CD4-positive, alpha-beta T cell (primary cell): ENCODE data around the gene THRB. TPM values are rescaled to one million over a fixed set of nuclear protein-coding genes. Genes with fewer than 3 reads are reported as not detected.

ENCODE experiments used
- ATAC-seq: fragments of 200-7000 bp; cut with Tn5 transposase; one replicate; pipeline ENCODE4 v1.10.0; 2022; ENCODE audit warnings: mild to moderate bottlenecking; ENCODE audit not compliant: poor library complexity
- CTCF ChIA-PET: fragments of 350-600 bp; sonication (Branson Sonifier 250); formaldehyde crosslinking; loops from one replicate; lab custom pipeline; 2021; ENCODE audit warnings: antibody characterized with exemption, inconsistent platforms; lab: Charles Lee
- POLR2A ChIA-PET: fragments of 350-600 bp; sonication (Branson Sonifier 250); formaldehyde crosslinking; loops from one replicate; lab custom pipeline; 2021; ENCODE audit warnings: antibody characterized with exemption, inconsistent platforms; lab: Charles Lee
- DNase-seq, 14 experiments: peaks; one replicate each; pipeline ENCODE4 v3.0.0-alpha.2; 2013 to 2020; ENCODE audit warnings: mixed read lengths in 2 of 14
- H3K27ac ChIP-seq, 2 donors: one replicate each; pipeline versions ENCODE4 v1.5.1 to v1.7.0; 2013; ENCODE audit warnings: low read length in 2 of 2, low read depth in 1 of 2, mild to moderate bottlenecking in 1 of 2
- H3K27me3 ChIP-seq, 2 experiments: 1 replicate in 1 of 2; 2 replicates in 1 of 2; pipeline versions ENCODE4 v1.6.1 to v1.7.0; 2013; ENCODE audit warnings: low read length in 2 of 2, control low read depth in 1 of 2, mild to moderate bottlenecking in 1 of 2, moderate library complexity in 1 of 2; ENCODE audit not compliant: insufficient read depth in 2 of 2, control insufficient read depth in 1 of 2
- H3K36me3 ChIP-seq: one replicate; pipeline ENCODE4 v1.6.1; 2013; ENCODE audit warnings: low read length, control low read depth; ENCODE audit not compliant: insufficient read depth
- H3K4me1 ChIP-seq: one replicate; pipeline ENCODE4 v1.6.1; 2013; ENCODE audit warnings: low read length, control low read depth; ENCODE audit not compliant: insufficient read depth
- H3K4me3 ChIP-seq: one replicate; pipeline ENCODE4 v1.5.1; 2013; ENCODE audit warnings: mild to moderate bottlenecking, low read length, moderate library complexity
- H3K9me3 ChIP-seq, 2 experiments: 1 replicate in 1 of 2; 2 replicates in 1 of 2; pipeline versions ENCODE4 v1.6.1 to v1.7.0; 2013; ENCODE audit warnings: low read length in 2 of 2, mild to moderate bottlenecking in 2 of 2, control low read depth in 1 of 2, moderate library complexity in 1 of 2; ENCODE audit not compliant: control insufficient read depth in 1 of 2, insufficient read depth in 1 of 2
- H3K27ac Mint-ChIP-seq: one replicate; pipeline ENCODE4 v1.8.0; 2020; ENCODE audit warnings: mixed read lengths
- H3K27me3 Mint-ChIP-seq: one replicate; pipeline ENCODE4 v1.8.0; 2021; ENCODE audit warnings: mixed read lengths
- H3K36me3 Mint-ChIP-seq: one replicate; pipeline ENCODE4 v1.8.0; 2021; ENCODE audit warnings: low read depth, mixed read lengths
- H3K4me1 Mint-ChIP-seq: one replicate; pipeline ENCODE4 v1.8.0; 2021; ENCODE audit warnings: low read depth, mixed read lengths
- H3K4me3 Mint-ChIP-seq: one replicate; pipeline ENCODE4 v1.8.0; 2020; ENCODE audit warnings: mild to moderate bottlenecking, mixed read lengths
- H3K9me3 Mint-ChIP-seq: one replicate; pipeline ENCODE4 v1.8.0; 2020; ENCODE audit warnings: mixed read lengths
- intact Hi-C, 2 experiments: fragments of 100-400 bp; cut with DNase I in 1 of 2; cut with micrococcal nuclease in 1 of 2; formaldehyde crosslinking; loops; one replicate each; pipeline versions ENCODE4 v1.15.1 to v1.9.0; 2023 to 2025; cut with DNase I, micrococcal nuclease
- total RNA-seq, 174 experiments: library from RNA in 2 of 174; stranded (reverse) in 2 of 174; gene quantifications; one replicate each; pipeline ENCODE4 v1.2.3 and lab custom pipeline; 2021 to 2026
- TF ChIP-seq, protein P1 (sequence below): fragments of 200-600 bp; IDR thresholded peaks from one replicate; pipeline ENCODE4 v1.8.0; 2022; ENCODE audit warnings: antibody characterized with exemption, mild to moderate bottlenecking

Gene THRB
- total RNA-seq, 2 experiments from 2014 or later: not detected

DNA sequence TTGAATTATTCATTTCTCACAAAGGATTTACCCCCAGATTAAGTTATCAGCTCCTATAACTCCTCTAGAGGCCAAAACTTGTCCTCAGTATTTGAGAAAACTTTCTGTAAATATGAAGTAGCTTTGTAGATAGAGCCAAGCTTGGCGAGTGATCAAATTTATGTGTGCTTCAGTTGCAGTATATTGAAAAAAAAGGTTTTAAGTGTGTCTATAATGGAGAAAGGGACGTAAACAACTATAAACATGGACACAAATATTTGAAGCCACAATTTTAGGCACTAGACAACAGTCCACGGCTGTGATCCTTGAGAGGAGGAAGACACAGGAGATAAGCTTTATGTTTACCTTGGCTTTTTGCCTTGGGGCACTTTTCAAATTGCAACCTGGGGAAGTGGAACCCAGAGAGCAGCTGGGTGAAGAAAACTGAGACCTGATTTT, 118.7 kb downstream of the THRB start:
- no peak overlapping the region for H3K27ac Mint-ChIP-seq
- no peak for ATAC-seq
- Histone ChIP-seq H3K9me3 (peaks cover 0 to 3% of the 10 kb centered on the region in 2 experiments), H3K27ac (no peak overlapping the region), H3K36me3 (no peaks in the 10 kb centered on the region), H3K27me3 (no peaks in the 10 kb centered on the region), H3K4me1 (no peaks in the 10 kb centered on the region), H3K4me3 (no peak overlapping the region)
- no peaks in the 10 kb centered on the region for H3K4me1 Mint-ChIP-seq
- TF ChIP-seq, protein P1, sequence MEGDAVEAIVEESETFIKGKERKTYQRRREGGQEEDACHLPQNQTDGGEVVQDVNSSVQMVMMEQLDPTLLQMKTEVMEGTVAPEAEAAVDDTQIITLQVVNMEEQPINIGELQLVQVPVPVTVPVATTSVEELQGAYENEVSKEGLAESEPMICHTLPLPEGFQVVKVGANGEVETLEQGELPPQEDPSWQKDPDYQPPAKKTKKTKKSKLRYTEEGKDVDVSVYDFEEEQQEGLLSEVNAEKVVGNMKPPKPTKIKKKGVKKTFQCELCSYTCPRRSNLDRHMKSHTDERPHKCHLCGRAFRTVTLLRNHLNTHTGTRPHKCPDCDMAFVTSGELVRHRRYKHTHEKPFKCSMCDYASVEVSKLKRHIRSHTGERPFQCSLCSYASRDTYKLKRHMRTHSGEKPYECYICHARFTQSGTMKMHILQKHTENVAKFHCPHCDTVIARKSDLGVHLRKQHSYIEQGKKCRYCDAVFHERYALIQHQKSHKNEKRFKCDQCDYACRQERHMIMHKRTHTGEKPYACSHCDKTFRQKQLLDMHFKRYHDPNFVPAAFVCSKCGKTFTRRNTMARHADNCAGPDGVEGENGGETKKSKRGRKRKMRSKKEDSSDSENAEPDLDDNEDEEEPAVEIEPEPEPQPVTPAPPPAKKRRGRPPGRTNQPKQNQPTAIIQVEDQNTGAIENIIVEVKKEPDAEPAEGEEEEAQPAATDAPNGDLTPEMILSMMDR: no peak
- POLR2A ChIA-PET: no interaction called here
- H3K27me3 Mint-ChIP-seq: peaks cover 11% of the 10 kb centered on the region
- H3K9me3 Mint-ChIP-seq: no peaks in the 10 kb centered on the region
- no peaks in the 10 kb centered on the region for H3K36me3 Mint-ChIP-seq
- intact Hi-C loops: no loop called here
- DNase-seq: no peak
- CTCF ChIA-PET: no interaction called here
- no peak overlapping the region for H3K4me3 Mint-ChIP-seq

DNA sequence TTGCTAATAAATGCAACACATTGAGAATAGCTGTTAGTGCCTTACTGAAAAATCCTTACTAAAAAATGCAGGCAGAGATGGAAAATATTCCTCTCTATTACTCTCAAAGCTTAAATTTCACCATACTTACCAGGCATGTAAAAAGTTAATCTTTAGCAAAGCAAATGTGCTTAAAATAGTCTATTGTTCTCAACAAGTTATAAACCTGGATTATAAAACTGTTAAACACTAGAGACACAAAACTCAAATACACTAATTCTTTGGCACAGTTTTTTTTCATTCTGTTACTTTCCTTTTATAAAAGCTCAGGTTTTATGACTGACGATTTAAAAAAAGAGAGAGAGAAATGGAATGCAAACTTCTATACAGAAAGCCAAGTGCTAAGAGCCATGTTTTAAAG, 119.8 kb downstream of the THRB start:
- H3K9me3 Mint-ChIP-seq: no peaks in the 10 kb centered on the region
- TF ChIP-seq, protein P1: no peak
- no peaks in the 10 kb centered on the region for H3K36me3 Mint-ChIP-seq
- intact Hi-C loops: no loop called here
- H3K27me3 Mint-ChIP-seq: peaks cover 3% of the 10 kb centered on the region
- Histone ChIP-seq H3K27me3 (no peaks in the 10 kb centered on the region), H3K36me3 (no peaks in the 10 kb centered on the region), H3K9me3 (no peaks in the 10 kb centered on the region), H3K4me3 (no peak overlapping the region), H3K27ac (no peak overlapping the region), H3K4me1 (no peaks in the 10 kb centered on the region)
- H3K4me3 Mint-ChIP-seq: no peak overlapping the region
- ATAC-seq (no peak), DNase-seq (no peak)
- no peak overlapping the region for H3K27ac Mint-ChIP-seq
- ChIA-PET POLR2A (no interaction called here), CTCF (no interaction called here)
- H3K4me1 Mint-ChIP-seq: no peaks in the 10 kb centered on the region

DNA sequence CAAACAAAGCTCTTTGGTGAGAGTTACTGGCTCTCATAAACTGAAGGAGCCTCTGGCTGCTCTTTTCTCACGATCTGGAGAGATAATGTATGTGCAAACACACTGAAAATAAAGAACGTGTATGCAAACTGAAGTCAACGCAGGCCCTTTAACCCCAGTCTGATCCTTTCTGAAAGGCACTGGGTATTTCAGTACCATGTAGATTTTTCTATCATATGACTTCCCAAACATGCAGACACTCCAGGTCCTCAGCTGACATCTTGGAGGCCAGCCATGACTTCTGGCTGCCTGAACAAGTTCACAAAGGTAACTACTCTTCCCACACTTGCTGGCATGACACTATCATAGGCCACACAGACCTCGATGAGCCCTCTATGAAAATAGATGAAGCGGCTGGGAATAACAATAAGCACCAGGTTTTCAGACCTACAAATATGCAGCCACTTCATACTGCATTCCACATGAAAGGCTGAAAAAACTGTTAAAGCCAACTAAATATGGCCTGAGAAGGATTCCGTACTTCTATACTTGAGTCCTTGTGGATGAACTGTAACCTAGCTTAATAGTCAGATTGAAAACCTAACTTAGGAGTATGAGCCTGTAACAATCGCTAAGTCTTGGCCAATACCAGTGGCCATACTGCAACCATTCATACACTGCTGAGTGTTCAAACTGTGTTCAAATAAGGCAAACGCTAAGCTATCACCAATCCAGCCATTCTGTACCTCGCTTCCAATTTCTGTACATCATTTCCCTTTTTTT, 121.3 kb downstream of the THRB start:
- intact Hi-C loops: no loop called here
- H3K4me3 ChIP-seq: no peak overlapping the region
- ATAC-seq (no peak), DNase-seq (no peak)
- no peak overlapping the region for H3K27ac Mint-ChIP-seq
- no peaks in the 10 kb centered on the region for H3K27me3 ChIP-seq
- no peaks in the 10 kb centered on the region for H3K9me3 Mint-ChIP-seq
- no peaks in the 10 kb centered on the region for H3K9me3 ChIP-seq
- H3K27ac ChIP-seq: no peak overlapping the region
- POLR2A ChIA-PET: no interaction called here
- no peaks in the 10 kb centered on the region for H3K36me3 ChIP-seq
- no peaks in the 10 kb centered on the region for H3K27me3 Mint-ChIP-seq
- no peaks in the 10 kb centered on the region for H3K4me1 Mint-ChIP-seq
- H3K36me3 Mint-ChIP-seq: no peaks in the 10 kb centered on the region
- CTCF ChIA-PET: no interaction called here
- TF ChIP-seq, protein P1: no peak
- no peaks in the 10 kb centered on the region for H3K4me1 ChIP-seq
- H3K4me3 Mint-ChIP-seq: no peak overlapping the region
